Measurements from ENCODE around the gene LRP1B. TPM values are rescaled to one million over a fixed set of nuclear protein-coding genes. Genes with fewer than 3 reads are reported as not detected.

Gene LRP1B
- total RNA-seq, 1 experiment from 2014 or later: 0.21 TPM

DNA sequence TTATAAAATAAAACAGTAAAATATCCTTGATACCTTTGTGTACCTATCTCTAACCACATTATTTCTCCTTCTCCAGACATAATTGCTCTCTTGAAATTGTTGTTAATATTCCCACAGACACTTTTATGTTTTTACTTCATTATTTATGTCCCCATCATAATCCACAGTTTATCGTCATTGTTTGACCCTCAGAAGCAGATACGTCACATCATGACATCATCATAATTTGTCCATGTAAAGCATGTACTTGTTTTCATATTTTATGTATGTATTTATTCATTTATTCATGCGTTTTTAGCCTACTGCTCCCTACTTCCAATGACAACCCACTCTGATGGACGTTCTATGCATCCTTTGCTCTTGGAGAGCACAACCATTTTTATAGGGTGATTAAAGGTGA, 1943.7 kb downstream of the LRP1B start:
- TF ChIP-seq, protein P1, sequence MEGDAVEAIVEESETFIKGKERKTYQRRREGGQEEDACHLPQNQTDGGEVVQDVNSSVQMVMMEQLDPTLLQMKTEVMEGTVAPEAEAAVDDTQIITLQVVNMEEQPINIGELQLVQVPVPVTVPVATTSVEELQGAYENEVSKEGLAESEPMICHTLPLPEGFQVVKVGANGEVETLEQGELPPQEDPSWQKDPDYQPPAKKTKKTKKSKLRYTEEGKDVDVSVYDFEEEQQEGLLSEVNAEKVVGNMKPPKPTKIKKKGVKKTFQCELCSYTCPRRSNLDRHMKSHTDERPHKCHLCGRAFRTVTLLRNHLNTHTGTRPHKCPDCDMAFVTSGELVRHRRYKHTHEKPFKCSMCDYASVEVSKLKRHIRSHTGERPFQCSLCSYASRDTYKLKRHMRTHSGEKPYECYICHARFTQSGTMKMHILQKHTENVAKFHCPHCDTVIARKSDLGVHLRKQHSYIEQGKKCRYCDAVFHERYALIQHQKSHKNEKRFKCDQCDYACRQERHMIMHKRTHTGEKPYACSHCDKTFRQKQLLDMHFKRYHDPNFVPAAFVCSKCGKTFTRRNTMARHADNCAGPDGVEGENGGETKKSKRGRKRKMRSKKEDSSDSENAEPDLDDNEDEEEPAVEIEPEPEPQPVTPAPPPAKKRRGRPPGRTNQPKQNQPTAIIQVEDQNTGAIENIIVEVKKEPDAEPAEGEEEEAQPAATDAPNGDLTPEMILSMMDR (IDR thresholded peaks at IDR 0.05; ENCODE audit: unreplicated experiment): no peak
- H3K27ac Mint-ChIP-seq (ENCODE audit: unreplicated experiment): no peak overlapping the region
- H3K36me3 Mint-ChIP-seq (ENCODE audit: insufficient read depth, unreplicated experiment): no peaks in the 10 kb centered on the region
- H3K27me3 Mint-ChIP-seq (ENCODE audit: unreplicated experiment): no peaks in the 10 kb centered on the region
- DNase-seq: no peak
- no TSS peak for BruUV-seq (replicated peaks)
- H3K4me1 Mint-ChIP-seq (ENCODE audit: low read depth, unreplicated experiment): no peaks in the 10 kb centered on the region
- peaks cover 6% of the 10 kb centered on the region for H3K9me3 Mint-ChIP-seq (ENCODE audit: low read depth, unreplicated experiment)
- H3K4me3 Mint-ChIP-seq (ENCODE audit: low read depth, unreplicated experiment): no peak overlapping the region
- intact Hi-C loops (cut with micrococcal nuclease; ENCODE audit: unreplicated experiment): no loop called here
- CTCF ChIA-PET: no interaction called here

DNA sequence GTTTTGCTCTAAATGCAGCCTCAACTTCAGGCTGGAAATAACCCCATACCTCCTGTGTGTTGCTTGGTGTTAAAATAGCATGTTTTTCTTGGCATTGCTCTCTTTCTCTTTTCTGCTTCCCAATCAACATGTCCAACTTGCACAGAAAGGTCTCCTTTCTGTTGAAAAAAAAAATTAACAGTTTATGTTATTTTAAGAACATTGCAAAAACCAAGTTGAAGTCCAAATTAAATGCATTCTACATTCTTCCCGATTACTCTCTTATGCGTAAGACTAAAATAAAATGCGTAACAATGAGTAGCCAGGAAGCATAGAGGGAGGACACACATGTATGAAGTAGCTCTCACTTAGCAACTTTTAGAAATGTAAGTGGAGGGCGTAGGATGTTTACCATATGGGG, 1944.5 kb downstream of the LRP1B start:
- intact Hi-C loops (cut with micrococcal nuclease; ENCODE audit: unreplicated experiment): no loop called here
- BruUV-seq (replicated peaks): no TSS peak
- Mint-ChIP-seq H3K36me3 (ENCODE audit: insufficient read depth, unreplicated experiment) (no peaks in the 10 kb centered on the region), H3K27me3 (ENCODE audit: unreplicated experiment) (no peaks in the 10 kb centered on the region), H3K9me3 (ENCODE audit: low read depth, unreplicated experiment) (peaks cover 6% of the 10 kb centered on the region), H3K27ac (ENCODE audit: unreplicated experiment) (no peak overlapping the region), H3K4me3 (ENCODE audit: low read depth, unreplicated experiment) (no peak overlapping the region), H3K4me1 (ENCODE audit: low read depth, unreplicated experiment) (no peaks in the 10 kb centered on the region)
- DNase-seq: no peak
- CTCF ChIA-PET: no interaction called here
- TF ChIP-seq, protein P1 (IDR thresholded peaks at IDR 0.05; ENCODE audit: unreplicated experiment): no peak

DNA sequence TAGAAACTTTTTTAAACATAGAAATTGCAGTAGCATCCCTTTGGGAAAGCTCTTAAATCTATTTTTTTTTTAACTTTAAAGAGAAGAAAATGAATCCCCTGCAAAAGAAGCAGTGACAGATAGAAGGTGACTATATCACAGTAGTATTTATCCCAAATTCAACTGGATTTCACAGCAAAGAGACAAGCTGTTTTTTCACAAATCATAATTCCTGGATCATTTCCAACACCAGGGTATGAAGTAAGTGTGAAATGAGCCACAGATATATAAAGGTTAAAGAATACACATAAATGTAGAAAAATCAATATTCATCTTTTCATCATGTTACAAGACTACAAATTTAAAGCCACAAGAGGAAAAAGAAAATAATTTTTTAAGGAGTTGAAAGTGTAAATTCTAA, 1945.7 kb downstream of the LRP1B start:
- CTCF ChIA-PET: interaction anchor here (0.6 kb wide), 1 partner anchor 54 kb away, joined by 3 read pairs; no protein-coding TSS in a partner anchor

DNA sequence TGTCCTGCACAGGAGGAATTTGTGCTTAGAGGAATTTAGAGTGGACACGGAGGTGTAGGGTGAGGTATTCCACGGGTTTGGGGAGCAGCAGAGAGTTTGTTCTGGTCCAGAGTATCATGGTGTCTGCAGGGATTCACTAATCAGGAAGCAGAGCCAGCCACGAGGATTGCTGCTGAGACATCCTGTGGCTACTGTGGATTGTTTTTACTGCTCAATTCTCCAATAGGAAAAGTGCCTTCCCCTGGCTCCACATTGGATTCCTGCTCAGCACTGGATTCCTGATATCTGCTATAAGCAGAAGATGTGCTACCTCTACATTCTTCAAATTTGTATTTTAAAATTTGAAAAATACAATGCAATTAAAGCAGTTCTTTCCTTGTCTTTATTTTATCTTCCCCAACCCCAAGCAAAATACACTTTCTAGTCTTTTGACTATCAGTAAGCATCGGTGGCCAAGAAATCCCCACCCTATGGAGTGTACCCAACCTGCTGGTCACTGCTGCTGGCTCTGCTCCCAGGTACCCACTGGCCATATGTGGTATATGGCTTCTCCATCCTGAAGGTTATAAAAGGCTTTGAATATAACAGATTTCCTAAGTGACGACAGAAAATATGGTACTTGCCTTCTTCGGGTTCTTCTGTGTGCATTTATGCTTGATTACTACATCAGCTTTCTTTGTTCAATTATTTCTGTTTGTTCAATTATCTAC, 1947.6 kb downstream of the LRP1B start:
- H3K36me3 Mint-ChIP-seq (ENCODE audit: insufficient read depth, unreplicated experiment): no peaks in the 10 kb centered on the region
- H3K27ac Mint-ChIP-seq (ENCODE audit: unreplicated experiment): no peak overlapping the region
- no peak for DNase-seq
- H3K4me3 Mint-ChIP-seq (ENCODE audit: low read depth, unreplicated experiment): no peak overlapping the region
- no peaks in the 10 kb centered on the region for H3K27me3 Mint-ChIP-seq (ENCODE audit: unreplicated experiment)
- H3K9me3 Mint-ChIP-seq (ENCODE audit: low read depth, unreplicated experiment): peaks cover 2% of the 10 kb centered on the region
- no peaks in the 10 kb centered on the region for H3K4me1 Mint-ChIP-seq (ENCODE audit: low read depth, unreplicated experiment)
- TF ChIP-seq, protein P1 (IDR thresholded peaks at IDR 0.05; ENCODE audit: unreplicated experiment): no peak
- intact Hi-C loops (cut with micrococcal nuclease; ENCODE audit: unreplicated experiment): no loop called here
- CTCF ChIA-PET: no interaction called here
- BruUV-seq (replicated peaks): no TSS peak

More for the DNA sequence above, 1945.7 kb downstream of the LRP1B start:
- no peaks in the 10 kb centered on the region for H3K27me3 Mint-ChIP-seq (ENCODE audit: unreplicated experiment)
- no peaks in the 10 kb centered on the region for H3K36me3 Mint-ChIP-seq (ENCODE audit: insufficient read depth, unreplicated experiment)
- H3K4me3 Mint-ChIP-seq (ENCODE audit: low read depth, unreplicated experiment): no peak overlapping the region
- TF ChIP-seq, protein P1 (IDR thresholded peaks at IDR 0.05; ENCODE audit: unreplicated experiment): no peak
- H3K4me1 Mint-ChIP-seq (ENCODE audit: low read depth, unreplicated experiment): no peaks in the 10 kb centered on the region
- no peak overlapping the region for H3K27ac Mint-ChIP-seq (ENCODE audit: unreplicated experiment)
- intact Hi-C loops (cut with micrococcal nuclease; ENCODE audit: unreplicated experiment): no loop called here
- no peak for DNase-seq
- H3K9me3 Mint-ChIP-seq (ENCODE audit: low read depth, unreplicated experiment): peaks cover 6% of the 10 kb centered on the region
- BruUV-seq (replicated peaks): no TSS peak

Small RNAs within 50 kb of the gene (microRNA-seq; reads per million reads assigned to microRNA genes)
- gene MIR7157: not detected
